HG02981 (cell line): Measurements from ENCODE around the gene CTNNBL1.

Source experiments
- ATAC-seq: cut with Tn5 transposase; IDR thresholded peaks from one replicate; pipeline ENCODE4 v1.9.1; 2021; ENCODE audit warnings: mild to moderate bottlenecking, moderate library complexity; ENCODE audit not compliant: unreplicated experiment

The CTNNBL1 gene

GRCh38 chr20:37875460-37876175, 181.8 kb downstream of the CTNNBL1 start:
- ATAC-seq = no peak

- no peak for ATAC-seq
Observed at GRCh38 chr20:37876863-37877262, 183.0 kb downstream of the CTNNBL1 start.

- ATAC-seq = no peak
Observed at GRCh38 chr20:37877832-37878772, 184.3 kb downstream of the CTNNBL1 start.

GRCh38 chr20:37878835-37879599, 185.2 kb downstream of the CTNNBL1 start:
- ATAC-seq = no peak

- no peak for ATAC-seq
Observed at GRCh38 chr20:37879843-37880242, 186.0 kb downstream of the CTNNBL1 start.

- ATAC-seq = no peak
Observed at GRCh38 chr20:37880726-37881591, 187.1 kb downstream of the CTNNBL1 start.

GRCh38 chr20:37881601-37882343, 187.9 kb downstream of the CTNNBL1 start:
- ATAC-seq = no peak

GRCh38 chr20:37882961-37883712, 189.3 kb downstream of the CTNNBL1 start:
- ATAC-seq = no peak

- no peak for ATAC-seq
Observed at GRCh38 chr20:37885042-37885441, 191.2 kb downstream of the CTNNBL1 start.

- no peak for ATAC-seq
Observed at GRCh38 chr20:37885593-37886503, 192.0 kb downstream of the CTNNBL1 start.

- no peak for ATAC-seq
Observed at GRCh38 chr20:37886851-37887297, 193.0 kb downstream of the CTNNBL1 start.

GRCh38 chr20:37888641-37889040, 194.8 kb downstream of the CTNNBL1 start:
- no peak for ATAC-seq

- ATAC-seq = no peak
Observed at GRCh38 chr20:37890108-37890507, 196.3 kb downstream of the CTNNBL1 start.

GRCh38 chr20:37890643-37891042, 196.8 kb downstream of the CTNNBL1 start:
- ATAC-seq = no peak

GRCh38 chr20:37892001-37892400, 198.2 kb downstream of the CTNNBL1 start:
- no peak for ATAC-seq

- no peak for ATAC-seq
Observed at GRCh38 chr20:37893566-37894241, 199.9 kb downstream of the CTNNBL1 start.

- no peak for ATAC-seq
Observed at GRCh38 chr20:37894454-37894853, 200.6 kb downstream of the CTNNBL1 start.
